GM12878 (cell line): ENCODE measurements around the gene WWTR1. TPM values are rescaled to one million over a fixed set of nuclear protein-coding genes. Genes with fewer than 3 reads are reported as not detected.

ENCODE experiments used
- ATAC-seq: fragments of 200-7000 bp; cut with Tn5 transposase; 3 replicates; pipeline ENCODE4 v1.9.1; 2020; ENCODE audit warnings: mild to moderate bottlenecking, moderate library complexity
- BruUV-seq: library from RNA; stranded (reverse); fragments of 400-500 nt; replicated peaks from 2 replicates; lab custom pipeline; 2021; lab: Mats Ljungman, UMichigan
- CTCF ChIA-PET: fragments of 300-600 bp; sonication (Branson Sonifier 250); formaldehyde crosslinking; extraction: SDS; loops from one replicate; lab custom pipeline; 2021; ENCODE audit warnings: inconsistent platforms; lab: Yijun Ruan, JAX
- POLR2A ChIA-PET: fragments of 350-600 bp; formaldehyde crosslinking; extraction: SDS; loops from one replicate; lab custom pipeline; 2021; ENCODE audit warnings: inconsistent platforms; lab: Charles Lee
- RAD21 ChIA-PET: fragments of 300-600 bp; sonication (Branson Sonifier 250); formaldehyde crosslinking; loops from one replicate; lab custom pipeline; 2023; ENCODE audit warnings: antibody characterized with exemption; ENCODE audit not compliant: unreplicated experiment; lab: Charles Lee
- SMC1A ChIA-PET: fragments of 300-600 bp; sonication (Branson Sonifier 250); formaldehyde crosslinking; loops from one replicate; lab custom pipeline; 2023; ENCODE audit not compliant: unreplicated experiment, uncharacterized antibody; lab: Charles Lee
- DNase-seq: peaks from one replicate; pipeline ENCODE4 v3.0.0-alpha.2; 2011; ENCODE audit warnings: low read depth, low spot score
- FAIRE-seq: peaks from 3 replicates; lab custom pipeline; 2011; peaks lifted over from hg19 to GRCh38; lab: Jason Lieb, UNC
- H2AFZ ChIP-seq: 2 replicates; pipeline ENCODE4 v1.6.0; 2011; ENCODE audit warnings: low read depth, low read length, control low read depth; ENCODE audit not compliant: control insufficient read depth
- H3K27ac ChIP-seq: 2 replicates; pipeline ENCODE4 v1.5.1; 2011; ENCODE audit warnings: control low read depth; ENCODE audit not compliant: control insufficient read depth, insufficient read depth
- H3K27me3 ChIP-seq, 2 experiments: replicated peaks in 1 of 2; 2 replicates each; pipeline versions ENCODE4 v1.6.0 to v1.6.1; 2011; ENCODE audit warnings: low read length in 1 of 2; ENCODE audit not compliant: control insufficient read depth in 2 of 2, insufficient read depth in 2 of 2
- H3K36me3 ChIP-seq, 2 experiments: 2 replicates each; pipeline ENCODE4 v1.5.1; 2011; ENCODE audit warnings: low read length in 1 of 2; ENCODE audit not compliant: control insufficient read depth in 2 of 2, insufficient read depth in 2 of 2
- H3K4me1 ChIP-seq: 2 replicates; pipeline ENCODE4 v1.6.1; 2011; ENCODE audit warnings: mild to moderate bottlenecking, low read length, moderate library complexity, mixed read lengths; ENCODE audit not compliant: control insufficient read depth, insufficient read depth
- H3K4me2 ChIP-seq: 2 replicates; pipeline ENCODE4 v1.6.0; 2011; ENCODE audit warnings: control low read depth; ENCODE audit not compliant: control insufficient read depth, insufficient read depth
- H3K4me3 ChIP-seq: fragments of 200-600 bp; sonication (generic); 2 replicates; pipeline ENCODE4 v1.5.1; 2016
- H3K79me2 ChIP-seq: 2 replicates; pipeline ENCODE4 v1.6.0; 2011; ENCODE audit warnings: low read length; ENCODE audit not compliant: control insufficient read depth, insufficient read depth
- H3K9ac ChIP-seq: 2 replicates; pipeline ENCODE4 v1.8.0; 2011; ENCODE audit warnings: low read length, control low read depth, mixed read lengths; ENCODE audit not compliant: control insufficient read depth, insufficient read depth
- H3K9me3 ChIP-seq: replicated peaks from 3 replicates; pipeline ENCODE4 v1.5.1; 2011; ENCODE audit warnings: mild to moderate bottlenecking, low read length; ENCODE audit not compliant: control insufficient read depth, insufficient read depth
- H4K20me1 ChIP-seq: 2 replicates; pipeline ENCODE4 v1.6.0; 2011; ENCODE audit not compliant: control insufficient read depth, insufficient read depth
- BCLAF1 ChIP-seq: fragments of 450-650 bp; IDR thresholded peaks from 2 replicates; pipeline ENCODE4 v1.6.1; 2017; ENCODE audit warnings: antibody characterized with exemption, mild to moderate bottlenecking, moderate library complexity
- DPF2 ChIP-seq: fragments of 450-650 bp; IDR thresholded peaks from 2 replicates; pipeline ENCODE4 v1.6.1; 2017; ENCODE audit warnings: mild to moderate bottlenecking
- MEF2A ChIP-seq: IDR thresholded peaks from 2 replicates; pipeline ENCODE4 v1.6.1; 2011; ENCODE audit warnings: low read depth, mild to moderate bottlenecking, low read length, moderate library complexity; ENCODE audit not compliant: insufficient read depth
- PAX5 ChIP-seq: IDR thresholded peaks from 2 replicates; pipeline ENCODE4 v1.6.1; 2011; ENCODE audit warnings: low read depth, low read length, borderline replicate concordance
- RELB ChIP-seq: fragments of 450-650 bp; IDR thresholded peaks from 2 replicates; pipeline ENCODE4 v1.6.1; 2017; ENCODE audit warnings: low read depth, mild to moderate bottlenecking, moderate library complexity
- RFX5 ChIP-seq: IDR thresholded peaks from 2 replicates; pipeline ENCODE4 v1.6.1; 2011; ENCODE audit warnings: low read depth, low read length, improper control_type of control experiment
- RUNX3 ChIP-seq: IDR thresholded peaks from 2 replicates; pipeline ENCODE4 v1.6.1; 2012; ENCODE audit warnings: low read length, inconsistent platforms
- WGBS: methylation state at CpG from one replicate; pipeline ENCODE4 v1.1.6; 2016; ENCODE audit warnings: low lambda C conversion rate; ENCODE audit not compliant: insufficient replicate concordance, insufficient coverage; ENCODE audit errors: missing lambda C conversion rate; 5-methylcytosine and 5-hydroxymethylcytosine counted together
- in situ Hi-C: fragments of 300-500 bp; cut with MboI; formaldehyde crosslinking; loops from 9 replicates; pipeline ENCODE4 v1.14.3; 2018; ENCODE audit warnings: mixed read lengths
- intact Hi-C: fragments of 100-400 bp; cut with micrococcal nuclease; formaldehyde crosslinking; loops from one replicate; pipeline ENCODE4 v1.14.2; 2022; ENCODE audit not compliant: unreplicated experiment
- polyA plus RNA-seq, 11 experiments: library from polyadenylated mRNA; depleted of rRNA in 4 of 11; unstranded in 6 of 11; stranded (reverse) in 5 of 11; fragments of >200 nt; fragmentation: Nextera tagmentation in 4 of 11; fragmentation: Illumina TruSeq in 1 of 11; extraction: Ambion mirVana in 4 of 11; extraction: Trizol in 1 of 11; gene quantifications; 1 replicate in 1 of 11; 2 replicates in 10 of 11; pipeline versions ENCODE4 v1.2.1 to v1.2.3, GENCODE V29; 2011 to 2016; ENCODE audit warnings: inconsistent platforms in 2 of 11, missing spikeins in 2 of 11, low read depth in 1 of 11
- total RNA-seq, 4 experiments: library from RNA; depleted of rRNA in 3 of 4; stranded (reverse); fragments of >200 nt in 3 of 4; fragmentation: Illumina TruSeq in 1 of 4; extraction: Trizol in 1 of 4; gene quantifications; 2 replicates each; pipeline versions ENCODE4 v1.2.1 to v1.2.3, GENCODE V29; 2013 to 2021
- TF ChIP-seq, protein P1 (sequence below): fragments of 450-650 bp; IDR thresholded peaks from 2 replicates; pipeline ENCODE4 v1.6.1; 2016; ENCODE audit warnings: mild to moderate bottlenecking, moderate library complexity, borderline replicate concordance
- TF ChIP-seq, protein P2 (sequence below): IDR thresholded peaks from 2 replicates; pipeline ENCODE4 v1.6.1; 2012; ENCODE audit warnings: low read depth, low read length, improper control_type of control experiment
- TF ChIP-seq, protein P3 (sequence below): fragments of 450-650 bp; IDR thresholded peaks from 2 replicates; pipeline ENCODE4 v1.6.1; 2018; ENCODE audit warnings: borderline replicate concordance, mild to moderate bottlenecking; ENCODE audit not compliant: partially characterized antibody

The WWTR1 gene
- total and polyA plus RNA-seq, 10 of the 15 experiments (the other 5 are each of a cell fraction or from before 2014, with no cell fraction given): 2.5 to 18.5 (median 5.8) TPM

GRCh38 chr3:149560617-149561016, 97.2 kb downstream of the WWTR1 start (continued):
- TF ChIP-seq, protein P1, sequence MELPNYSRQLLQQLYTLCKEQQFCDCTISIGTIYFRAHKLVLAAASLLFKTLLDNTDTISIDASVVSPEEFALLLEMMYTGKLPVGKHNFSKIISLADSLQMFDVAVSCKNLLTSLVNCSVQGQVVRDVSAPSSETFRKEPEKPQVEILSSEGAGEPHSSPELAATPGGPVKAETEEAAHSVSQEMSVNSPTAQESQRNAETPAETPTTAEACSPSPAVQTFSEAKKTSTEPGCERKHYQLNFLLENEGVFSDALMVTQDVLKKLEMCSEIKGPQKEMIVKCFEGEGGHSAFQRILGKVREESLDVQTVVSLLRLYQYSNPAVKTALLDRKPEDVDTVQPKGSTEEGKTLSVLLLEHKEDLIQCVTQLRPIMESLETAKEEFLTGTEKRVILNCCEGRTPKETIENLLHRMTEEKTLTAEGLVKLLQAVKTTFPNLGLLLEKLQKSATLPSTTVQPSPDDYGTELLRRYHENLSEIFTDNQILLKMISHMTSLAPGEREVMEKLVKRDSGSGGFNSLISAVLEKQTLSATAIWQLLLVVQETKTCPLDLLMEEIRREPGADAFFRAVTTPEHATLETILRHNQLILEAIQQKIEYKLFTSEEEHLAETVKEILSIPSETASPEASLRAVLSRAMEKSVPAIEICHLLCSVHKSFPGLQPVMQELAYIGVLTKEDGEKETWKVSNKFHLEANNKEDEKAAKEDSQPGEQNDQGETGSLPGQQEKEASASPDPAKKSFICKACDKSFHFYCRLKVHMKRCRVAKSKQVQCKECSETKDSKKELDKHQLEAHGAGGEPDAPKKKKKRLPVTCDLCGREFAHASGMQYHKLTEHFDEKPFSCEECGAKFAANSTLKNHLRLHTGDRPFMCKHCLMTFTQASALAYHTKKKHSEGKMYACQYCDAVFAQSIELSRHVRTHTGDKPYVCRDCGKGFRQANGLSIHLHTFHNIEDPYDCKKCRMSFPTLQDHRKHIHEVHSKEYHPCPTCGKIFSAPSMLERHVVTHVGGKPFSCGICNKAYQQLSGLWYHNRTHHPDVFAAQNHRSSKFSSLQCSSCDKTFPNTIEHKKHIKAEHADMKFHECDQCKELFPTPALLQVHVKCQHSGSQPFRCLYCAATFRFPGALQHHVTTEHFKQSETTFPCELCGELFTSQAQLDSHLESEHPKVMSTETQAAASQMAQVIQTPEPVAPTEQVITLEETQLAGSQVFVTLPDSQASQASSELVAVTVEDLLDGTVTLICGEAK: no peak
- TF ChIP-seq DPF2: no peak
- TF ChIP-seq RFX5: no peak

- ATAC-seq: no peak
- TF ChIP-seq PAX5: no peak
- TF ChIP-seq BCLAF1: no peak
- no peak for TF ChIP-seq RELB
- no peak for TF ChIP-seq MEF2A
- TF ChIP-seq, protein P2, sequence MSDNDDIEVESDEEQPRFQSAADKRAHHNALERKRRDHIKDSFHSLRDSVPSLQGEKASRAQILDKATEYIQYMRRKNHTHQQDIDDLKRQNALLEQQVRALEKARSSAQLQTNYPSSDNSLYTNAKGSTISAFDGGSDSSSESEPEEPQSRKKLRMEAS: no peak
- TF ChIP-seq RUNX3: no peak
- TF ChIP-seq, protein P3, sequence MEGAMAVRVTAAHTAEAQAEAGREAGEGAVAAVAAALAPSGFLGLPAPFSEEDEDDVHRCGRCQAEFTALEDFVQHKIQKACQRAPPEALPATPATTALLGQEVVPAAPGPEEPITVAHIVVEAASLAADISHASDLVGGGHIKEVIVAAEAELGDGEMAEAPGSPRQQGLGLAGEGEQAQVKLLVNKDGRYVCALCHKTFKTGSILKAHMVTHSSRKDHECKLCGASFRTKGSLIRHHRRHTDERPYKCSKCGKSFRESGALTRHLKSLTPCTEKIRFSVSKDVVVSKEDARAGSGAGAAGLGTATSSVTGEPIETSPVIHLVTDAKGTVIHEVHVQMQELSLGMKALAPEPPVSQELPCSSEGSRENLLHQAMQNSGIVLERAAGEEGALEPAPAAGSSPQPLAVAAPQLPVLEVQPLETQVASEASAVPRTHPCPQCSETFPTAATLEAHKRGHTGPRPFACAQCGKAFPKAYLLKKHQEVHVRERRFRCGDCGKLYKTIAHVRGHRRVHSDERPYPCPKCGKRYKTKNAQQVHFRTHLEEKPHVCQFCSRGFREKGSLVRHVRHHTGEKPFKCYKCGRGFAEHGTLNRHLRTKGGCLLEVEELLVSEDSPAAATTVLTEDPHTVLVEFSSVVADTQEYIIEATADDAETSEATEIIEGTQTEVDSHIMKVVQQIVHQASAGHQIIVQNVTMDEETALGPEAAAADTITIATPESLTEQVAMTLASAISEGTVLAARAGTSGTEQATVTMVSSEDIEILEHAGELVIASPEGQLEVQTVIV: no peak
These were observed 97.8 kb downstream of the WWTR1 start for GRCh38 chr3:149560001-149560400.

More at GRCh38 chr3:149560001-149560400, 97.8 kb downstream of the WWTR1 start:
- ChIA-PET RAD21 (interaction anchor here (1.4 to 2.0 kb wide), 3 partner anchors 9 to 99 kb away, joined by 5 to 7 read pairs (median 5); no protein-coding TSS in a partner anchor), SMC1A (interaction anchor here (1.2 to 1.7 kb wide), 4 partner anchors 9 to 46 kb away, joined by 3 to 10 read pairs (median 6); no protein-coding TSS in a partner anchor), POLR2A (no interaction called here), CTCF (interaction anchor here (1.3 to 1.5 kb wide), 2 partner anchors 8 to 211 kb away, joined by 3 to 12 read pairs; no protein-coding TSS in a partner anchor)
- in situ Hi-C loops: loop anchor here (5.0 kb wide), 1 partner anchor 157 kb away; no protein-coding TSS in a partner anchor
- DNase-seq (no peak), FAIRE-seq (no peak)
- intact Hi-C loops: no loop called here
- no peaks in the 10 kb centered on the region for H3K79me2 ChIP-seq
- H3K27ac ChIP-seq: no peak overlapping the region
- H3K4me3 ChIP-seq: no peak overlapping the region
- WGBS: 96% methylated on average over 3 of the region's 3 CpGs
- H3K4me2 ChIP-seq: no peak overlapping the region
- no peak overlapping the region for H3K9ac ChIP-seq
- H4K20me1 ChIP-seq: no peaks in the 10 kb centered on the region
- H3K36me3 ChIP-seq: peaks cover 0 to 1% of the 10 kb centered on the region in 2 experiments; a peak in 1 of 4 replicates
- no TSS peak for BruUV-seq
- H3K9me3 ChIP-seq: no peaks in the 10 kb centered on the region
- no peaks in the 10 kb centered on the region for H3K27me3 ChIP-seq
- no peaks in the 10 kb centered on the region for H3K4me1 ChIP-seq
- H2AFZ ChIP-seq: no peak overlapping the region
